ENCODE data around the gene PKDCC.

Gene PKDCC

DNA sequence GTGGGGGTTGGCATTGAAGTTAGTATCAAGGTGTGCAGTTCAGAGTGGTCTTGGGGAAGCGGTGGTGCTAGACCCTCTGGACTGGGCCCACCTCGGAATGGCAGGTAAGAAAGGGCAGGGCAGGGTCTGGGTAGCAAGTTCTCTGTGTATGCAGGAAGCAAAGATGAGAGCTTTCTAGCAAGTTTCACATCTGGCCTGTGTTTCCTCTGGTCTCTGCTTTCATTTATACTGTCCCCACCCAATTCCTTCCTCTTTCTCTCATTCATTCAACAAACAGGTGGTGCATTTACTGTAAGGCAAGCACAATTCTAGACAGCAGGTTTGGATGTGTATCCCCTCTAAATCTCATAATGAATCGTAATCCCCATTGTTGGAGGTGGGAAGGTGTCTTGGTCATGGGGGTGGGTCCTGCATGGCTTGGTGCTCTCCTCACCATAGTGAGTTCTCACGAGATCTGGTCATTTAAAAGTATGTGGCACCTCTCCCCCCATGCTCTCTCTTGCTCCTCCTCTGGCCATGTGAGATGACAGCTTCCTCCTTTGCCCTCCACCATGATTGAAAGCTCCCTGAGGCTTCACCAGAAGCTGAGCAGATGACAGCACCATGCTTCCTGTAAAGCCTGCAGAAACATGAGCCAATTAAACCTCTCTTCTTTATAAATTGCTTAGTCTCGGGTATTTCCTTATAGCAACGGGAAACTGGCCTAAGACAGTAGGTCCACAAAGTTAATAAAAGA, 51.8 kb downstream of the PKDCC start:
- TF ChIP-seq, protein P1, sequence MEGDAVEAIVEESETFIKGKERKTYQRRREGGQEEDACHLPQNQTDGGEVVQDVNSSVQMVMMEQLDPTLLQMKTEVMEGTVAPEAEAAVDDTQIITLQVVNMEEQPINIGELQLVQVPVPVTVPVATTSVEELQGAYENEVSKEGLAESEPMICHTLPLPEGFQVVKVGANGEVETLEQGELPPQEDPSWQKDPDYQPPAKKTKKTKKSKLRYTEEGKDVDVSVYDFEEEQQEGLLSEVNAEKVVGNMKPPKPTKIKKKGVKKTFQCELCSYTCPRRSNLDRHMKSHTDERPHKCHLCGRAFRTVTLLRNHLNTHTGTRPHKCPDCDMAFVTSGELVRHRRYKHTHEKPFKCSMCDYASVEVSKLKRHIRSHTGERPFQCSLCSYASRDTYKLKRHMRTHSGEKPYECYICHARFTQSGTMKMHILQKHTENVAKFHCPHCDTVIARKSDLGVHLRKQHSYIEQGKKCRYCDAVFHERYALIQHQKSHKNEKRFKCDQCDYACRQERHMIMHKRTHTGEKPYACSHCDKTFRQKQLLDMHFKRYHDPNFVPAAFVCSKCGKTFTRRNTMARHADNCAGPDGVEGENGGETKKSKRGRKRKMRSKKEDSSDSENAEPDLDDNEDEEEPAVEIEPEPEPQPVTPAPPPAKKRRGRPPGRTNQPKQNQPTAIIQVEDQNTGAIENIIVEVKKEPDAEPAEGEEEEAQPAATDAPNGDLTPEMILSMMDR (IDR thresholded peaks at IDR 0.05; ENCODE audit: borderline replicate concordance, control extremely low read depth, extremely low read depth, insufficient read depth, missing control alignments): no peak
- no peak for DNase-seq (ENCODE audit: low spot score)
- in situ Hi-C loops (cut with MboI; ENCODE audit: low sequenced_read_pairs, unreplicated experiment): loop anchor here (5.0 to 10.0 kb wide), 2 partner anchors 138 to 225 kb away; no protein-coding TSS in a partner anchor

GRCh38 chr2:42100683-42101205, 52.9 kb downstream of the PKDCC start:
- TF ChIP-seq, protein P1 (IDR thresholded peaks at IDR 0.05; ENCODE audit: borderline replicate concordance, control extremely low read depth, extremely low read depth, insufficient read depth, missing control alignments): no peak
- in situ Hi-C loops (cut with MboI; ENCODE audit: low sequenced_read_pairs, unreplicated experiment): no loop called here
- DNase-seq (ENCODE audit: low spot score): no peak

GRCh38 chr2:42101206-42102023, 53.6 kb downstream of the PKDCC start:
- DNase-seq (ENCODE audit: low spot score): peak; percentile 75
- TF ChIP-seq, protein P1 (IDR thresholded peaks at IDR 0.05; ENCODE audit: borderline replicate concordance, control extremely low read depth, extremely low read depth, insufficient read depth, missing control alignments): no peak
- in situ Hi-C loops (cut with MboI; ENCODE audit: low sequenced_read_pairs, unreplicated experiment): no loop called here

DNA sequence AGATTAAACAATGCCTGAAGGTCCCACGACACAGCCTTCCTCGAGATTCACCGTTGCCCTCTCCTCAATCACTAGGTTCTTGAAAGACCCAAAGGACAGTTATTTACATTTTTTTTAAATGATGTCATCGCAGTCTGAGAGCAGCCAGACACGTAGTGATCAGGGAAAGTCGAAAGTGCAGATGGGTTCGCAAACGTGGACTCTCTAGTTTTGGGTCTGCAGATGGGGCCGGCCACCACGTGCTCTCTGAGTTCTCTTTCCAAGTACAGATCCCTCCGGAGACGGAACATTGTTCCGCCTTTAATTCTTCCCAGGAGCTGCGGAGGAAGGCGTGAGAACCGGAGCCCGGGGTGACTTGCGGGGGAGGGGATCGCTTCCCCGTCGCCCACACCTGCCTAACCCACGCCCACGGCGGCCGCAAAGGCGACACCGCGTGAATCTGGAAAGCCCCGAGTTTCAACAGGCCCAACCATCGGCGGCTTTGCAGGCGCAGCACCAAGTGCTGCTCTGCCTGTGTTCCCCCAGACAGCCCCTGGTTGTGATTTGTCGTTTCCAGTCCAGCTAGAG, 54.3 kb downstream of the PKDCC start:
- TF ChIP-seq, protein P1 (IDR thresholded peaks at IDR 0.05; ENCODE audit: borderline replicate concordance, control extremely low read depth, extremely low read depth, insufficient read depth, missing control alignments): no peak
- in situ Hi-C loops (cut with MboI; ENCODE audit: low sequenced_read_pairs, unreplicated experiment): no loop called here

DNA sequence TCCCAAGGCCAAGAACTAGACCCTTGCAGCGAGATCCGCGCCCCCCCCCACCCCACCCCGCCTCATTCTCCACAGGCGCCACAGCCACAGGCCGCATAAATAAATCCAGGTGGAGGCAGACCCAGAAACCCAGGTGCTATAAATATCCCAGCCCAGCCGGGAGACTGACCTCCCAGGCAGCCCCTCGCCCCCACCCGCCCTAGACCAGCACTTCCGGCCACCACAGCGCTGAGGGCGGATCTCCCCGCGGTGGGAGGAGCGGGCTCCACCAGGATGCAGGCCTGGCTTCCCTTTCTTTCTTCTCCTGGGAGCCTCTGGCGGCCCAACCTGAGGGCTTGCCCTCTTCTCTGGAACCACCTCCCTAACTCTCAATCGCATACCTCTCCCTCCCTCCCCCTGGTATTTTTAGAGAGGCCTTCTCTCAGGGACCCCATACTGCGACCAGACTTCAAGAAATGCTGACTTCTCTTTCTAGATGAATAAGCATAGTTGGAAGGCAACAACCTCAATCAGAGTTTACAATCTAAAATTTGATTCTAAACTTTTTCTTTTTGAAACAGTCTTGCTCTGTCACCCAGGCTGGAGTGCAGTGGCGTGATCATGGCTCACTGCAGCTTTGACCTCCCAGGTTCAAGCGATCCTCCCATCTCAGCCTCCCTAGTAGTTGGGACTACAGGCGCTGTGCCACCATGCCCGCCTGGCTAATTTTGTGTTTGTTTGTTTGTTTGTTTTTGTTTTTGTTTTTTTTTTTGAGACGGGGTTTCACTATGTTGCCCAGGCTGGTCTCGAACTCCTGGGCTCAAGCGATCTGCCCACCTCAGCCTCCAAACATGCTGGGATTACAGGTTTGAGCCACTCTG, 55.0 kb downstream of the PKDCC start:
- in situ Hi-C loops (cut with MboI; ENCODE audit: low sequenced_read_pairs, unreplicated experiment): no loop called here
- TF ChIP-seq, protein P1 (IDR thresholded peaks at IDR 0.05; ENCODE audit: borderline replicate concordance, control extremely low read depth, extremely low read depth, insufficient read depth, missing control alignments): no peak
- DNase-seq (ENCODE audit: low spot score): peak; percentile 70

More for the DNA sequence above, 54.3 kb downstream of the PKDCC start:
- DNase-seq (ENCODE audit: low spot score): peak; percentile 90
